ENCODE measurements around the gene GET4.
A peak's percentile ranks its signal among the peaks of the same experiment; 100 is the strongest.

Gene GET4, protein sequence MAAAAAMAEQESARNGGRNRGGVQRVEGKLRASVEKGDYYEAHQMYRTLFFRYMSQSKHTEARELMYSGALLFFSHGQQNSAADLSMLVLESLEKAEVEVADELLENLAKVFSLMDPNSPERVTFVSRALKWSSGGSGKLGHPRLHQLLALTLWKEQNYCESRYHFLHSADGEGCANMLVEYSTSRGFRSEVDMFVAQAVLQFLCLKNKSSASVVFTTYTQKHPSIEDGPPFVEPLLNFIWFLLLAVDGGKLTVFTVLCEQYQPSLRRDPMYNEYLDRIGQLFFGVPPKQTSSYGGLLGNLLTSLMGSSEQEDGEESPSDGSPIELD

DNA sequence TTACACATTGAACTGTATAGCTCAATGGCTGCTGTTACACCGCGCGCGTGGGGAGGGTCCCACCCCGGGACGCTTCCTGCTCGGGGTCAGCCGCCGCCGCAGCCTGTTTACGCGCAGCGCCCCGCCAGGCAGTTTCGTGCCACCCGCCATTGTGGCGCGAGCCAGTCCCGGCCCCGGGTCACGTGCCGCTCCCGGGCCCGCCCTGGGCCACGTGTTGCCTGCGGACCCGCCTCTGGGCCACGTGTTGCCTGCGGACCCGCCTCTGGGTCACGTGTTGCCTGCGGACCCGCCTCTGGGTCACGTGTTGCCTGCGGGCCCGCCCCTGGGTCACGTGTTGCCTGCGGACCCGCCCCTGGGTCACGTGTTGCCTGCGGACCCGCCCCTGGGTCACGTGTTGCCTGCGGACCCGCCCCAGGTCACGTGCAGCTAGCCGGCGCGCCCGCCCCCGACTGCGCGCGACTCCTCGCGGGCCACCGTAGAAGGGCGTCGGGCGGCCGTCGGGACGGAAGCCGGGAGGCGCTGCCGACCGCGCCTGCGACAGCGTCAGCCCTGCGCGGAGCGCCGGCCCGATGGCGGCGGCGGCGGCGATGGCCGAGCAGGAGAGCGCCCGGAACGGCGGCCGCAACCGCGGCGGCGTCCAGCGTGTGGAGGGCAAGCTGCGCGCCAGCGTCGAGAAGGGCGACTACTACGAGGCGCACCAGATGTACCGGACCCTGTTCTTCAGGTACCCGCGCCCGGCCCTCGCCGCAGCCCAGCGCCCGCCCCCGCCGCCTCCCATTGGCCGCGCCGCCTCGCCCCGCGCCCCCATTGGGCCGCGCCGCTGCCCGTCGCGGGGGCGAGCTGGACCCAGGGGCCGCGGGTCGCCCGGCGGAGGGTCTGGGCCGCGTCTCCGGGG lies at the start of gene GET4:
Gene GET4, plus strand, starts transcription at position 478 of the 895 bp plus-strand sequence. Its CDS starts 92 bp downstream, at position 570.
- H3K4me3 ChIP-seq (ENCODE audit: low read length): peak within 1 kb of the TSS; percentile 87
- TF ChIP-seq, protein P1, sequence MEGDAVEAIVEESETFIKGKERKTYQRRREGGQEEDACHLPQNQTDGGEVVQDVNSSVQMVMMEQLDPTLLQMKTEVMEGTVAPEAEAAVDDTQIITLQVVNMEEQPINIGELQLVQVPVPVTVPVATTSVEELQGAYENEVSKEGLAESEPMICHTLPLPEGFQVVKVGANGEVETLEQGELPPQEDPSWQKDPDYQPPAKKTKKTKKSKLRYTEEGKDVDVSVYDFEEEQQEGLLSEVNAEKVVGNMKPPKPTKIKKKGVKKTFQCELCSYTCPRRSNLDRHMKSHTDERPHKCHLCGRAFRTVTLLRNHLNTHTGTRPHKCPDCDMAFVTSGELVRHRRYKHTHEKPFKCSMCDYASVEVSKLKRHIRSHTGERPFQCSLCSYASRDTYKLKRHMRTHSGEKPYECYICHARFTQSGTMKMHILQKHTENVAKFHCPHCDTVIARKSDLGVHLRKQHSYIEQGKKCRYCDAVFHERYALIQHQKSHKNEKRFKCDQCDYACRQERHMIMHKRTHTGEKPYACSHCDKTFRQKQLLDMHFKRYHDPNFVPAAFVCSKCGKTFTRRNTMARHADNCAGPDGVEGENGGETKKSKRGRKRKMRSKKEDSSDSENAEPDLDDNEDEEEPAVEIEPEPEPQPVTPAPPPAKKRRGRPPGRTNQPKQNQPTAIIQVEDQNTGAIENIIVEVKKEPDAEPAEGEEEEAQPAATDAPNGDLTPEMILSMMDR (conservative IDR thresholded peaks at IDR 0.05; ENCODE audit: low read length): no peak; the same call in 1 of the 2 replicates
- peak; percentile 98 for DNase-seq (ENCODE audit: low read depth)

DNA sequence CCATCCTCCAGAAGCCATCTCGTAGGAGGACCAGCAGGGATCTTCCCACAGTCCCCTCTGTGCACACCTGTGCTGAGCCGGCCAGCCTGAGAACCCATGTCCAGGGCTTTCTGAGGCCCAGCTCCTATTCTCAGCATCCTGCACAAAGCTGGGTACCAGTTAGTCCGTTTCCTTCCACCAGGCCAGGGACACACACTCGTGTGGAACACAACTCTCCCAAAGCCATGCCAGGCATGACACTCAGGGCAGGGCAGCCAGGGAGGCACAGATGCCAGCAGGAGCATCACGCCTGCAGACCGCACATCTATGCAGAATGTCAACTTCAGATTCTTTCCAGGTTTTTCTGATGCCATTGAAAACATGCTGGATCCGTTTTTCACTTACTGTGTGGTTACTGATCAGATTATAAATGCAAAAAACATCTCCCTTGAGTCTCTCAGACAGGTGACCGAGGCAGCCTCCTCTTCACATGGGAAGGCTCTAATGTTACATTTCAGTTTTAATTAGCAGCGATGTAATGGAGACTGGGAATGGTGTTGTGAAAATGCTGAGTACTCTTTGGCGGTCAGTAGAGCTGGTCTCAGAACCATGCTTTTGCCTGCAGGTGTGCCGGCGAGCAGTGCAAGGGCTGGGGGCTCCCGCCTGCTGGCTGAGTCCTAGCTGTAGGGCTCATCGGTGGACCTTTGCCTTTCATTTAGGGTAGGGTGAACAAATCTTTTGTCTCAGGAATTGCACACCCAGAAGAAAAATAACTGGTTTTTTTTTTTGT lies 47.4 kb upstream of the GET4 start:
- TF ChIP-seq, protein P1 (conservative IDR thresholded peaks at IDR 0.05; ENCODE audit: low read length): no peak
- DNase-seq (ENCODE audit: low read depth): no peak
- no peak overlapping the region for H3K4me3 ChIP-seq (ENCODE audit: low read length)

DNA sequence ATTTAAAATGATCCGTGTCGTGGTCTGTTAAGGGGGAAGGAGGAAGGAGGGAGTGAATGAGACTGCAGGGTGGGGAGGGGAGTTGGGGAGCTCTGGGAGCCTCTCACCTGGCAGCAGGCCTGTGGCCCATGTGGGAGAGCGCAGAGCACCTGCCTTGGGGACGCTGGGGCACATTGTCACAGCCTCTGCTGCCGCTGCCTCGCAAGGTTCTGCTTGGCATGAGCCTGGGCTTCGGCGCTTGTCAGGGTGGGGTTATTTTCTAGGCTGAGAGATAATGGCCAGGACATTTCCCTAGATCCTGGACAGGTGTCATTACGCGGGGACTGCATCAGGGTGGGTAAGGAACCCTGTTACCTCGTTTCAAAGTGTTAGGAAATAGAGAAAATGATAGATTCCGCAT lies 46.3 kb upstream of the GET4 start:
- TF ChIP-seq, protein P1 (conservative IDR thresholded peaks at IDR 0.05; ENCODE audit: low read length): no peak
- H3K4me3 ChIP-seq (ENCODE audit: low read length): no peak overlapping the region
- DNase-seq (ENCODE audit: low read depth): no peak

DNA sequence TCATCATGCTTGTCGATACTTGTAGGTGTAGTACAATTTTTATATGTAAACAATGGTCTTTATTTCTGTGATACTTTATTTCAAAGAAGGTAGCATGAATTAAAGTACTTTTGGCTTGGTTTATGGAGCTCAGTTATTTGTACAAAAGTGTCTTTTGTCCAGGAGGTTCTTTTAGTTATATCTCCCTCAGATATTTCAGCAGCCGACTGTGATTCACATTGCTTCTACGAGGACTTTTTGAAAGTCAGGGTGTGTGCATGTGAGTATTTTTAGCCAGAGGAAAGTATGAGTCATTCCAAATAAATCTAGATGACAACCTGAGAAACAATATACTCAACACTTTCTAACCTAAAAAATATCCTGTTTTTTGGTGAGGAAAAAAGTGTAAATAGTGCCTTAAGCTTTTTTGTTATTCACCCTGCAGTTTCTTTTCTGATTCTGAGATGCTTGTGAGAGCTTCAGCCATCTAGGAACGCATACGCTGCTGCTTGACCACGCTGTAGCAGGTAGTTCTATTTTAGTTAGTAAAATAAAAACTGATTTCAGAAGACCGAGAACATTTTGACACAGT lies 44.7 kb upstream of the GET4 start:
- peak overlapping the region; percentile 47 for H3K4me3 ChIP-seq (ENCODE audit: low read length)
- peak; percentile 91 for DNase-seq (ENCODE audit: low read depth)

DNA sequence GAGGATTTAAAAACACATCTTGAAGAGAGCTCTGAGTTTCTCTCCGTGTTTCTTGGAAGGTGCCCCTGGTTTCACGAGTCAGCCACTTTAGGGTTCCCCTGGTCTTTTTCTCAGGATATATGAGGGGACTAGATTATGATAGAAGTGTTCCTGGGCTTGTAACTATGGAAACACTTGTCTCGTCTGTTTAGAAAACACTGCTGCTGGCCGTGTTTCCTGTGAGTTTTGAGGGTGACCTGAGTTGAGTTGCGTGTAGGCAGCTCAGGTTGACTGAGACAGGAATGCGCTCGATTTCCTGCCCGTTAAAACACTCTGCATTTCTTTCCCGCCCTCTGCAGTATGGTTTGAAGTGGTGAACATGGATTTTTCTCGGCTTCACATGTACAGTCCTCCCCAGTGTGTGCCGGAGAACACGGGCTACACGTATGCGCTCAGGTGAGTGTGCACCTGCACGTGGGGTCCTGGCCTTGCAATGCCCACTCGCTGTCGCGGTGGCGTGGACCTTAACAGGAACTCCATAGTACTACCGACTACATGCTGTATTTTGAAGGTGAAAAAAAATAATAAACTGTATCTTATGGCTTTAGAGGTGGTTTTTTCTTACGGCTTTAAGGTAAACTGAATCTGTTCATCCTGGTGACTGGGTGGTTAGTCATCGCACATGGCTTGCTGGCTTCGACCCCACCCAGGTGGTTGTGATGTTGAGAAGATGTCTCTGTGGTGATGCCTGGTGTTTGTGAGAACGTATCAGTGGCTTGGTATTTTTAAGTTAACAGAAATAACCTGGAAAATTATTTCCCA lies 44.0 kb upstream of the GET4 start, which contains the start of gene SUN1:
Gene SUN1, plus strand, starts transcription at position 310 of the 801 bp plus-strand sequence. Its CDS starts 49 bp downstream, at position 359.
- TF ChIP-seq, protein P1 (conservative IDR thresholded peaks at IDR 0.05; ENCODE audit: low read length): no peak
- DNase-seq (ENCODE audit: low read depth): peak; percentile 79
- H3K4me3 ChIP-seq (ENCODE audit: low read length): peak within 1 kb of the TSS; percentile 47

More for the DNA sequence above, 44.7 kb upstream of the GET4 start:
- TF ChIP-seq, protein P1 (conservative IDR thresholded peaks at IDR 0.05; ENCODE audit: low read length): no peak

DNA sequence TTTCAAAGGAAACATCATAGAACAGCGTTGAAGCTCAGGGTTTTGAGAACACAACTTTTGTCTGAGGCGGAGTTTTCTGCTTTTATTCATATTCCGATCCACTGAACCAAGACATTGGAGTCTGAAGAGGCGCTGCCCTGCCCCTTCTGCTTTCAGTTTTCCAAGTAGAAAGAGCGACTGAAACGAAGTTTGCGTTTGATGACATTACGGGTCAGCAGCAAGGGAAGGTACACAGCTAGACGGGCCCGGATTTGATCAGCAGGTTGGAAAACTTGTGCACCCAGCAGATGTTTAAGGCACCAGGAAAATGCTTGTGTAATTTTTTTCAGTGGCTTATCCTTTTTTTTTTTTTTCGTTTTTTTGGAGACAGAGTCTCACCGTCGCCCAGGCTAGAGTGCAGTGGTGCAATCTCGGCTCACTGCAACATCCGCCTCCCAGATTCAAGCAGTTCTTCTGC lies 43.4 kb upstream of the GET4 start:
- no peak overlapping the region for H3K4me3 ChIP-seq (ENCODE audit: low read length)
- TF ChIP-seq, protein P1 (conservative IDR thresholded peaks at IDR 0.05; ENCODE audit: low read length): no peak
- no peak for DNase-seq (ENCODE audit: low read depth)

All from AG10803 (cell line).